HepG2 (cell line): ENCODE results near the gene LAMP2. TPM values are rescaled to one million over a fixed set of nuclear protein-coding genes. Genes with fewer than 3 reads are reported as not detected.
A peak's percentile ranks its signal among the peaks of the same experiment; 100 is the strongest.

Experiments
- ATAC-seq: fragments of 200-7000 bp; cut with Tn5 transposase; 3 replicates; pipeline ENCODE4 v1.9.1; 2020; ENCODE audit warnings: mild to moderate bottlenecking, moderate library complexity
- BruUV-seq: library from RNA; stranded (reverse); fragments of 400-500 nt; replicated peaks from 2 replicates; lab custom pipeline; 2021; lab: Mats Ljungman, UMichigan
- CTCF ChIA-PET: fragments of 300-600 bp; formaldehyde crosslinking; extraction: SDS; loops from one replicate; lab custom pipeline; 2021; ENCODE audit warnings: low total read pairs, inconsistent platforms, low intra/inter-chr PET ratio; lab: Yijun Ruan, JAX
- POLR2A ChIA-PET: fragments of 350-600 bp; sonication (Branson Sonifier 250); formaldehyde crosslinking; loops from one replicate; lab custom pipeline; 2020; ENCODE audit warnings: antibody characterized with exemption, inconsistent platforms; lab: Yijun Ruan, JAX
- DNase-seq: peaks from one replicate; pipeline ENCODE4 v3.0.0-alpha.2; 2015; ENCODE audit warnings: low spot score
- FAIRE-seq: peaks from 3 replicates; lab custom pipeline; 2011; peaks lifted over from hg19 to GRCh38; lab: Jason Lieb, UNC
- H2AFZ ChIP-seq: one replicate; pipeline ENCODE4 v1.6.1; 2011; ENCODE audit warnings: low read length, inconsistent platforms
- H3K27ac ChIP-seq: fragments of 300-600 bp; 3 replicates; pipeline ENCODE4 v1.8.0; 2011; ENCODE audit warnings: mixed run types, mild to moderate bottlenecking, mixed read lengths, low read length, inconsistent platforms; ENCODE audit not compliant: insufficient read depth; ENCODE audit errors: extremely low read length
- H3K27me3 ChIP-seq, 2 experiments: fragments of 200-600 bp in 1 of 2; 2 replicates in 1 of 2; 3 replicates in 1 of 2; pipeline versions ENCODE4 v1.6.0 to v1.8.0; 2011; ENCODE audit warnings: low read length in 2 of 2, mild to moderate bottlenecking in 2 of 2, moderate library complexity in 2 of 2, inconsistent platforms in 1 of 2; ENCODE audit not compliant: insufficient read depth in 2 of 2, control insufficient read depth in 1 of 2
- H3K36me3 ChIP-seq, 2 experiments: fragments of 200-600 bp in 1 of 2; replicated peaks in 1 of 2; 2 replicates in 1 of 2; 3 replicates in 1 of 2; pipeline versions ENCODE4 v1.5.1 to v1.8.0; 2011; ENCODE audit warnings: low read length in 2 of 2, inconsistent platforms in 1 of 2; ENCODE audit not compliant: insufficient read depth in 2 of 2, control insufficient read depth in 1 of 2
- H3K4me1 ChIP-seq: 2 replicates; pipeline ENCODE4 v1.5.1; 2012; ENCODE audit warnings: low read length, inconsistent platforms; ENCODE audit not compliant: insufficient read depth
- H3K4me2 ChIP-seq: 2 replicates; pipeline ENCODE4 v1.6.0; 2011; ENCODE audit warnings: low read depth, low read length, inconsistent platforms
- H3K4me3 ChIP-seq, 3 experiments: fragments of 200-600 bp in 1 of 3; sonication (generic), shearing (Covaris generic) in 1 of 3; replicated peaks in 1 of 3; 2 replicates each; pipeline ENCODE4 v1.5.1; 2011 to 2016; ENCODE audit warnings: low read length in 3 of 3, inconsistent platforms in 2 of 3, low read depth in 2 of 3, mild to moderate bottlenecking in 2 of 3, control low read depth in 1 of 3, mixed read lengths in 1 of 3; ENCODE audit not compliant: insufficient read depth in 1 of 3
- H3K79me2 ChIP-seq: one replicate; pipeline ENCODE4 v1.6.1; 2011; ENCODE audit warnings: low read length, inconsistent platforms; ENCODE audit not compliant: insufficient read depth
- H3K9ac ChIP-seq: 2 replicates; pipeline ENCODE4 v1.6.0; 2011; ENCODE audit warnings: mild to moderate bottlenecking, low read depth, low read length, inconsistent platforms; ENCODE audit not compliant: insufficient read depth
- H3K9me3 ChIP-seq: 2 replicates; pipeline ENCODE4 v1.5.1; 2012; ENCODE audit warnings: mild to moderate bottlenecking, low read length
- H4K20me1 ChIP-seq: 2 replicates; pipeline ENCODE4 v1.6.0; 2011; ENCODE audit warnings: inconsistent platforms, mild to moderate bottlenecking, low read length, moderate library complexity; ENCODE audit not compliant: insufficient read depth
- CEBPB ChIP-seq: IDR thresholded peaks from 2 replicates; pipeline ENCODE4 v1.6.1; 2011; ENCODE audit warnings: low read depth, low read length, improper control_type of control experiment, borderline replicate concordance
- HNF4A ChIP-seq: sonication (generic); formaldehyde crosslinking; IDR thresholded peaks from 2 replicates; pipeline ENCODE4 v1.4.0; 2020; ENCODE audit warnings: missing genetic modification reagents
- JUN ChIP-seq: sonication (generic); formaldehyde crosslinking; IDR thresholded peaks from 2 replicates; pipeline ENCODE4 v1.4.0; 2020; ENCODE audit warnings: mild to moderate bottlenecking, missing genetic modification reagents
- PLRG1 ChIP-seq: fragments of 450-650 bp; conservative IDR thresholded peaks from 2 replicates; pipeline ENCODE4 v1.6.1; 2016
- SMYD3 ChIP-seq: sonication (generic); formaldehyde crosslinking; IDR thresholded peaks from 2 replicates; pipeline ENCODE4 v1.8.1; 2023; ENCODE audit warnings: mild to moderate bottlenecking, missing genetic modification reagents
- ZNF232 ChIP-seq: sonication (generic); formaldehyde crosslinking; IDR thresholded peaks from 2 replicates; pipeline ENCODE4 v1.4.0; 2020; ENCODE audit warnings: missing genetic modification reagents, borderline replicate concordance
- ZNF326 ChIP-seq: sonication (generic); formaldehyde crosslinking; IDR thresholded peaks from 2 replicates; pipeline ENCODE4 v1.4.0; 2020; ENCODE audit warnings: missing genetic modification reagents, borderline replicate concordance
- ZNF549 ChIP-seq: sonication (generic); formaldehyde crosslinking; IDR thresholded peaks from 2 replicates; pipeline ENCODE4 v1.5.0; 2020; ENCODE audit warnings: missing genetic modification reagents
- ZNF562 ChIP-seq: sonication (generic); formaldehyde crosslinking; IDR thresholded peaks from 2 replicates; pipeline ENCODE4 v1.8.0; 2022; ENCODE audit warnings: missing genetic modification reagents, borderline replicate concordance
- WGBS: methylation state at CpG from one replicate; pipeline ENCODE4 v1.1.6; 2017; ENCODE audit warnings: low lambda C conversion rate; 5-methylcytosine and 5-hydroxymethylcytosine counted together
- in situ Hi-C: cut with HindIII; loops from 2 replicates; pipeline ENCODE4 v1.10.0; 2017; ENCODE audit warnings: low pct_unique_long_range_greater_than_20kb; ENCODE audit not compliant: extremely low pct_ligation_motif_present
- intact Hi-C: fragments of 100-400 bp; cut with micrococcal nuclease; formaldehyde crosslinking; loops from one replicate; pipeline ENCODE4 v1.10.0; 2022; ENCODE audit not compliant: unreplicated experiment
- polyA plus RNA-seq, 8 experiments: library from polyadenylated mRNA; depleted of rRNA in 3 of 8; stranded (reverse) in 7 of 8; unstranded in 1 of 8; fragments of >200 nt; fragmentation: Illumina TruSeq in 4 of 8; extraction: Trizol in 4 of 8; gene quantifications; 2 replicates each; pipeline versions ENCODE4 v1.2.1 to v1.2.3, GENCODE V29; 2011 to 2016; ENCODE audit warnings: low read depth in 4 of 8, missing spikeins in 1 of 8, mixed read lengths in 1 of 8; ENCODE audit not compliant: insufficient read depth in 1 of 8
- total RNA-seq, 5 experiments: library from RNA; depleted of rRNA; stranded (reverse); fragments of >200 nt; fragmentation: Illumina TruSeq; extraction: Trizol; gene quantifications; 2 replicates each; pipeline ENCODE4 v1.2.3, GENCODE V29; 2016; ENCODE audit warnings: low read depth in 1 of 5
- TF ChIP-seq, protein P1 (sequence below): sonication (generic); formaldehyde crosslinking; IDR thresholded peaks from 2 replicates; pipeline ENCODE4 v1.5.1; 2020; ENCODE audit warnings: mild to moderate bottlenecking, missing genetic modification reagents, moderate library complexity
- TF ChIP-seq, protein P2 (sequence below): sonication (generic); formaldehyde crosslinking; IDR thresholded peaks from 2 replicates; pipeline ENCODE4 v1.4.0; 2020; ENCODE audit warnings: missing genetic modification reagents, borderline replicate concordance
- TF ChIP-seq, protein P3 (sequence below): sonication (generic); formaldehyde crosslinking; IDR thresholded peaks from 2 replicates; pipeline ENCODE4 v1.4.0; 2020; ENCODE audit warnings: missing genetic modification reagents
- TF ChIP-seq, protein P4 (sequence below): sonication (generic); formaldehyde crosslinking; IDR thresholded peaks from 2 replicates; pipeline ENCODE4; 2020; ENCODE audit warnings: missing genetic modification reagents, mild to moderate bottlenecking, borderline replicate concordance
- TF ChIP-seq, protein P5 (sequence below): sonication (generic); formaldehyde crosslinking; conservative IDR thresholded peaks from 2 replicates; pipeline ENCODE4 v1.4.0; 2020; ENCODE audit warnings: missing genetic modification reagents

LAMP2 gene
- total and polyA plus RNA-seq, 2 of the 13 experiments (the other 11 are each of a cell fraction or from before 2014, with no cell fraction given) = 127 to 170 TPM

DNA sequence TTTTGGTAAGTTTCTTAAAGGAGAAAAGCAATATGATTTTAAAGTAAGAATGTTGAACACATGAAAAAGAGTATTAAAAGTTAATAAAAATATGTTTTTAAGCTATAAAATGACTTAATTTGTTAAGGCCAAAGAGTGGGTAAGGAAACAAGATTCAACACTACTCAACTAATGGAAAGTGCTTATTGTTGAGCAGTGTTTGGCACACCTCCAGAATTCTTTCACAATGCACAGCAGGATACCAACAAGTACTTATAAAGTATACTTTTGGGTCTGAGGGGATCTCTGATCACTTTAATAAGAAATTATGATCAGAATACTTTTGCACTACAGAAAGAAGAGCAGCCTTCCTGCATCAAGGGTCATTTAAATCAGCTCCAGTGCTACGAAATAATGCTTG lies 5.9 kb downstream of the LAMP2 start:
- no peak for FAIRE-seq
- H3K9ac ChIP-seq = no peak overlapping the region
- no peak overlapping the region for H3K4me2 ChIP-seq
- H3K4me1 ChIP-seq = peaks cover 54% of the 10 kb centered on the region
- H3K79me2 ChIP-seq = peaks cover 85% of the 10 kb centered on the region
- CTCF ChIA-PET = no interaction called here
- H3K36me3 ChIP-seq = no peaks in the 10 kb centered on the region
- POLR2A ChIA-PET = no interaction called here
- H3K9me3 ChIP-seq = no peaks in the 10 kb centered on the region
- H3K27me3 ChIP-seq = no peaks in the 10 kb centered on the region
- in situ Hi-C loops = loop anchor here (25.0 kb wide), 1 partner anchor 226 kb away; no protein-coding TSS in a partner anchor
- peaks cover 18% of the 10 kb centered on the region for H4K20me1 ChIP-seq
- no peak overlapping the region for H3K4me3 ChIP-seq
- TF ChIP-seq ZNF549 (CRISPR knock-in tag) = no peak
- TF ChIP-seq, protein P1, sequence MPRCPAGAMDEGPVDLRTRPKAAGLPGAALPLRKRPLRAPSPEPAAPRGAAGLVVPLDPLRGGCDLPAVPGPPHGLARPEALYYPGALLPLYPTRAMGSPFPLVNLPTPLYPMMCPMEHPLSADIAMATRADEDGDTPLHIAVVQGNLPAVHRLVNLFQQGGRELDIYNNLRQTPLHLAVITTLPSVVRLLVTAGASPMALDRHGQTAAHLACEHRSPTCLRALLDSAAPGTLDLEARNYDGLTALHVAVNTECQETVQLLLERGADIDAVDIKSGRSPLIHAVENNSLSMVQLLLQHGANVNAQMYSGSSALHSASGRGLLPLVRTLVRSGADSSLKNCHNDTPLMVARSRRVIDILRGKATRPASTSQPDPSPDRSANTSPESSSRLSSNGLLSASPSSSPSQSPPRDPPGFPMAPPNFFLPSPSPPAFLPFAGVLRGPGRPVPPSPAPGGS (CRISPR knock-in tag) = no peak
- no peak for TF ChIP-seq ZNF562
- no peak for TF ChIP-seq ZNF232 (CRISPR knock-in tag)
- TF ChIP-seq ZNF326 (CRISPR knock-in tag) = no peak
- no peak for TF ChIP-seq HNF4A (CRISPR knock-in tag)
- no peak for TF ChIP-seq JUN
- no peak for TF ChIP-seq PLRG1
- no peak for TF ChIP-seq CEBPB
- TF ChIP-seq, protein P2, sequence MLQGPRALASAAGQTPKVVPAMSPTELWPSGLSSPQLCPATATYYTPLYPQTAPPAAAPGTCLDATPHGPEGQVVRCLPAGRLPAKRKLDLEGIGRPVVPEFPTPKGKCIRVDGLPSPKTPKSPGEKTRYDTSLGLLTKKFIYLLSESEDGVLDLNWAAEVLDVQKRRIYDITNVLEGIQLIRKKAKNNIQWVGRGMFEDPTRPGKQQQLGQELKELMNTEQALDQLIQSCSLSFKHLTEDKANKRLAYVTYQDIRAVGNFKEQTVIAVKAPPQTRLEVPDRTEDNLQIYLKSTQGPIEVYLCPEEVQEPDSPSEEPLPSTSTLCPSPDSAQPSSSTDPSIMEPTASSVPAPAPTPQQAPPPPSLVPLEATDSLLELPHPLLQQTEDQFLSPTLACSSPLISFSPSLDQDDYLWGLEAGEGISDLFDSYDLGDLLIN (CRISPR knock-in tag) = no peak
- TF ChIP-seq, protein P3, sequence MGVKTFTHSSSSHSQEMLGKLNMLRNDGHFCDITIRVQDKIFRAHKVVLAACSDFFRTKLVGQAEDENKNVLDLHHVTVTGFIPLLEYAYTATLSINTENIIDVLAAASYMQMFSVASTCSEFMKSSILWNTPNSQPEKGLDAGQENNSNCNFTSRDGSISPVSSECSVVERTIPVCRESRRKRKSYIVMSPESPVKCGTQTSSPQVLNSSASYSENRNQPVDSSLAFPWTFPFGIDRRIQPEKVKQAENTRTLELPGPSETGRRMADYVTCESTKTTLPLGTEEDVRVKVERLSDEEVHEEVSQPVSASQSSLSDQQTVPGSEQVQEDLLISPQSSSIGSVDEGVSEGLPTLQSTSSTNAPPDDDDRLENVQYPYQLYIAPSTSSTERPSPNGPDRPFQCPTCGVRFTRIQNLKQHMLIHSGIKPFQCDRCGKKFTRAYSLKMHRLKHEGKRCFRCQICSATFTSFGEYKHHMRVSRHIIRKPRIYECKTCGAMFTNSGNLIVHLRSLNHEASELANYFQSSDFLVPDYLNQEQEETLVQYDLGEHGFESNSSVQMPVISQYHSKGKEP (CRISPR knock-in tag) = no peak
- TF ChIP-seq, protein P4, sequence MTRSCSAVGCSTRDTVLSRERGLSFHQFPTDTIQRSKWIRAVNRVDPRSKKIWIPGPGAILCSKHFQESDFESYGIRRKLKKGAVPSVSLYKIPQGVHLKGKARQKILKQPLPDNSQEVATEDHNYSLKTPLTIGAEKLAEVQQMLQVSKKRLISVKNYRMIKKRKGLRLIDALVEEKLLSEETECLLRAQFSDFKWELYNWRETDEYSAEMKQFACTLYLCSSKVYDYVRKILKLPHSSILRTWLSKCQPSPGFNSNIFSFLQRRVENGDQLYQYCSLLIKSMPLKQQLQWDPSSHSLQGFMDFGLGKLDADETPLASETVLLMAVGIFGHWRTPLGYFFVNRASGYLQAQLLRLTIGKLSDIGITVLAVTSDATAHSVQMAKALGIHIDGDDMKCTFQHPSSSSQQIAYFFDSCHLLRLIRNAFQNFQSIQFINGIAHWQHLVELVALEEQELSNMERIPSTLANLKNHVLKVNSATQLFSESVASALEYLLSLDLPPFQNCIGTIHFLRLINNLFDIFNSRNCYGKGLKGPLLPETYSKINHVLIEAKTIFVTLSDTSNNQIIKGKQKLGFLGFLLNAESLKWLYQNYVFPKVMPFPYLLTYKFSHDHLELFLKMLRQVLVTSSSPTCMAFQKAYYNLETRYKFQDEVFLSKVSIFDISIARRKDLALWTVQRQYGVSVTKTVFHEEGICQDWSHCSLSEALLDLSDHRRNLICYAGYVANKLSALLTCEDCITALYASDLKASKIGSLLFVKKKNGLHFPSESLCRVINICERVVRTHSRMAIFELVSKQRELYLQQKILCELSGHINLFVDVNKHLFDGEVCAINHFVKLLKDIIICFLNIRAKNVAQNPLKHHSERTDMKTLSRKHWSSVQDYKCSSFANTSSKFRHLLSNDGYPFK (CRISPR knock-in tag) = no peak
- no peak for TF ChIP-seq SMYD3 (CRISPR knock-in tag)
- TF ChIP-seq, protein P5, sequence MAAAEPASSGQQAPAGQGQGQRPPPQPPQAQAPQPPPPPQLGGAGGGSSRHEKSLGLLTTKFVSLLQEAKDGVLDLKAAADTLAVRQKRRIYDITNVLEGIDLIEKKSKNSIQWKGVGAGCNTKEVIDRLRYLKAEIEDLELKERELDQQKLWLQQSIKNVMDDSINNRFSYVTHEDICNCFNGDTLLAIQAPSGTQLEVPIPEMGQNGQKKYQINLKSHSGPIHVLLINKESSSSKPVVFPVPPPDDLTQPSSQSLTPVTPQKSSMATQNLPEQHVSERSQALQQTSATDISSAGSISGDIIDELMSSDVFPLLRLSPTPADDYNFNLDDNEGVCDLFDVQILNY (CRISPR knock-in tag) = no peak
- TF ChIP-seq, all 625 proteins: peak for 0
- no peak for ATAC-seq
- intact Hi-C loops = loop anchor here (10.0 kb wide), 1 partner anchor 148 kb away; the partner anchor contains the start of gene TMEM255A
- 100% methylated on average over 1 of the region's 1 CpG for WGBS
- peak; percentile 6 for DNase-seq
- Histone ChIP-seq H3K27ac (no peak overlapping the region), H2AFZ (no peak overlapping the region)
- BruUV-seq = no TSS peak
